ENCODE results near the gene DISP3. TPM values are rescaled to one million over a fixed set of nuclear protein-coding genes. Genes with fewer than 3 reads are reported as not detected.

DISP3 gene
- total and polyA plus RNA-seq, 12 donors = 0.04 to 2.8 (median 0.41) TPM; not detected in 1

GRCh38 chr1:11472284-11472683 lies 6.7 kb upstream of the DISP3 start:
- DNase-seq = no peak
- Histone ChIP-seq H3K4me1 (replicated peaks in 1 of 2) (no peaks in the 10 kb centered on the region), H3K27me3 (no peaks in the 10 kb centered on the region), H3K36me3 (replicated peaks in 1 of 2) (no peaks in the 10 kb centered on the region), H3K9me3 (replicated peaks in 1 of 3) (no peaks in the 10 kb centered on the region), H3K27ac (no peak overlapping the region), H3K4me3 (no peak overlapping the region)
- intact Hi-C loops (cut with DNase I) = no loop called here
- no peak for TF ChIP-seq CTCF (IDR thresholded peaks at IDR 0.05)
- no peak for TF ChIP-seq POLR2A (IDR thresholded peaks at IDR 0.05)
- WGBS, 4 donors = 56 to 86% (median 78%) methylated on average over 2 of the region's 2 CpGs

- H3K4me3 ChIP-seq = no peak overlapping the region
- H3K4me1 ChIP-seq (replicated peaks in 1 of 2) = no peaks in the 10 kb centered on the region
- H3K9me3 ChIP-seq (replicated peaks in 1 of 3) = no peaks in the 10 kb centered on the region
- intact Hi-C loops (cut with DNase I) = no loop called here
- 54 to 62% (median 57%) methylated on average over 3 of the region's 3 CpGs for WGBS, 4 donors
- TF ChIP-seq CTCF (IDR thresholded peaks at IDR 0.05) = no peak
- no peak for TF ChIP-seq POLR2A (IDR thresholded peaks at IDR 0.05)
- DNase-seq = no peak
- no peaks in the 10 kb centered on the region for H3K27me3 ChIP-seq
- H3K27ac ChIP-seq = no peak overlapping the region
- H3K36me3 ChIP-seq (replicated peaks in 1 of 2) = no peaks in the 10 kb centered on the region
These were observed 6.2 kb upstream of the DISP3 start for GRCh38 chr1:11472741-11473140.

GRCh38 chr1:11473491-11474034 lies 5.4 kb upstream of the DISP3 start:
- DNase-seq = peak in 5 of 7 donors; percentile 24 to 33 (median 29)
- intact Hi-C loops (cut with DNase I) = no loop called here
- 46 to 58% (median 47%) methylated on average over 8 of the region's 8 CpGs for WGBS, 4 donors
- Histone ChIP-seq H3K27me3 (peaks cover 8% of the 10 kb centered on the region), H3K9me3 (replicated peaks in 1 of 3) (no peaks in the 10 kb centered on the region), H3K4me1 (replicated peaks in 1 of 2) (peaks cover 0 to 2% of the 10 kb centered on the region in 2 donors), H3K36me3 (replicated peaks in 1 of 2) (no peaks in the 10 kb centered on the region), H3K4me3 (no peak overlapping the region), H3K27ac (no peak overlapping the region)
- TF ChIP-seq CTCF (IDR thresholded peaks at IDR 0.05) = no peak
- no peak for TF ChIP-seq POLR2A (IDR thresholded peaks at IDR 0.05)

GRCh38 chr1:11474826-11475225 lies 4.1 kb upstream of the DISP3 start:
- WGBS, 4 donors = 67 to 79% (median 74%) methylated on average over 5 of the region's 5 CpGs
- Histone ChIP-seq H3K9me3 (replicated peaks in 1 of 3) (no peaks in the 10 kb centered on the region), H3K4me3 (no peak overlapping the region), H3K27me3 (peaks cover 14% of the 10 kb centered on the region), H3K4me1 (replicated peaks in 1 of 2) (peaks cover 8 to 12% of the 10 kb centered on the region in 2 donors), H3K27ac (no peak overlapping the region), H3K36me3 (replicated peaks in 1 of 2) (no peaks in the 10 kb centered on the region)
- intact Hi-C loops (cut with DNase I) = no loop called here
- no peak for DNase-seq
- TF ChIP-seq CTCF (IDR thresholded peaks at IDR 0.05) (no peak), POLR2A (IDR thresholded peaks at IDR 0.05) (no peak)
